GM21367 (cell line): Measurements from ENCODE around the gene SEPTIN11.

ENCODE experiments used
- ATAC-seq: cut with Tn5 transposase; IDR thresholded peaks from one replicate; pipeline ENCODE4 v1.9.1; 2021; ENCODE audit not compliant: unreplicated experiment

Gene SEPTIN11

DNA sequence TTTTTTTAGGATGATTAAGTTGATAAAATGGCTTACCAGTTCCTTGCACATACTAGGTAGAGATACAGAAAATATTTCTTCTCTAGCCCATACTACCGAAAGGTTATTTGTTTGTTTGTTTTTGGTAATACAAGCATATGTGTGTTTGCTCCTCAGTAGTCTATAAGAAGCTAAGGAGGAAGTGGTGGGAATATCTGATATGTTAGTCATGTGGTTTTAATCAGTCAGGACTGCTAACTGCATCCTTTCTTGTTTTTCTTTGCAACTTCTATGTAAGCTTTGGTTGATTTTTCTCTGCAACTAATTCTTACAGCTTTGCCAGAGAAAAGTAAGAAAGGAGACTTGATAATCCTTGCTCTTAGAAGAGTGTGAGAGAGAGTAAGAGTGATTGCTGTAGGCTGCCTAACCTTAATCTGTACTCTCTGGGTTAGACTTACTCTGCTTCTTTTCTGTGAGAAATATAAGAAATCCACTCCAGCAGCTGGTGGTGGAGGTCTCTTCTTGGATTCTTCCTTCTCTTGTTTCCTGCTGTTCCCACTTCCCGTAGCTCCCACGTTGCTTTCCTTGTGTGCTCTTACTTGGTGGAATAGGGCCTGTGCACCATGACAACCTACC lies 28.3 kb downstream of the SEPTIN11 start:
- no peak for ATAC-seq

DNA sequence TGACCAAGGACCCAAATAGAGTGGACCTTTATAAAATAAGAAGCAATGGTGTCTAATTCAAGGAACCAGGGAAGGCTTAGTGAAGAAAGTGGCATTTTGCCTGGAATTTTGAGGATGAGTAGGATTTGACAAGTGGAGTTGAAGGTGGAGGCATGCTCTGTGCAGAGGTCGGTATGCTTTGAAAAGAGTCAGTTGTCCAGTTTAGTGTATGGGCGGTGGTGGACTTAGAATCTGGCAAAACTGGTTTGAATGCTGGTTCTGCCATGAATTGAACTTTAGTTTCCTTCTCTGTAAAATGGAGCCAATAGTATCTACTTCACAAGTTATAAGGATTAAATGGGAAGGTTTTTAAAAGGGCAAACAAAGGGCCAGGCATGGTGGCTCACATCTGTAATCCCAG lies 29.7 kb downstream of the SEPTIN11 start:
- ATAC-seq = no peak

GRCh38 chr4:76980261-76980660 lies 30.7 kb downstream of the SEPTIN11 start:
- no peak for ATAC-seq

DNA sequence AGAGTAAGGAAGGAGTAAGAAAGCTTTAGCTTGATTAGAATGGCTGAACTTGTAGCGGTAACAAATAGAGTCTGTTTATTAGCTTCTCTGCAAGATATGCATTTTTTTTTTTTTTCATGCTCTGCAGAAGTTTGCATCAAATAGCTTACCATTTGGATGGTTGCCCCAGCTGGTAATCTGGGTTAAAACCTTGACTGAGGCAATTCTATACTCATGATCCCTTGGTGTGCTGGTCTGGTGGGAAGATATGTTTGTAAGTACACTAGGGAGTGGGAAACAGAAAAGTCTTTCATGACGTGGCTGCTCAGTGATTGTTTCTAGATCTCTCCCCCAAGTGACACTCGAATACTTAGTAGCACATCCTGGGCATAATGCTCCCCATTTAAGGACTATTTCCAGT lies 32.1 kb downstream of the SEPTIN11 start:
- ATAC-seq = no peak

DNA sequence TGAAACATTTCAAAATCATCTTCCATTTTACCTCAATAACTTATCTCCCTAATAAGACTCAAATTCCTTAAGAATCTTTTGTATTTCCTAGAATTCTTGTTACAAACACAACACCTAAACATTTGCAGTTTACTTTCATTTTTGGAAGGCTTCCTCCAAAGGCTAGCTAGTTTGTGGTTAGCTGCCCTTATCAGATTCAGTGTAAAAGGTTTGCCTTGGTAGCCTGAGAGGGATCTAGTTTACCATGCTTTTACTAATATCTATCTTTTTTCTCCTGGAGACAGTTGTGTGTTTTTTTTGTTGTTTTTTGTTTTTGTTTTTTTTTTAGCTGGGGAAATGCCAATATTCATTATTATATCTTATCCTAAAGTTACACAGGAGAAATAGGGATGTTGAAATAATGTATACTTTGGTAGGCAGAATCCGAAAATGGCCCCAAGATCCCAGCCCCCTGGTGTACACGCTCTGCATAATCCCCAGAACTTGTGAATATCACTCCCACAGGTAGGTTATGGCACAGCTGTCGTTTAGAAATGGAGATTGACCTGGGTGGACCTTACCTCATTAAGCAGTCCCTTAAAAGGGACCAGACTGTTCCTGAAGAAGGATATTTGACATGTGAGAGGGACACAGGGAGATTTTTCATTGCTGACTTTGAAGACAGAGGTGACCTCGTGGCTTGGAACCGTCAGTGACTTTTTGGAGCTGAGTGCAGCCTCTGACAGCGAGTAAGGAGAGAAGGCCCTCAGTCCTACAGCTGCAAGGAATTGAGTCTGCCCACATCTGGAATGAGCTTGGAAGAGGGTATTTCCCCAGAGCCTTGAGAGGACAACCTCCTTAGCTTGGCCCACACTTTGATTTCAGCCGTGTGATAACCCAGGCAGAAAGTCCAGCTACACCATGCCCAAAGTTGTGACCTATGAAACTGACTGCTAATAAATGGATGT lies 33.4 kb downstream of the SEPTIN11 start:
- no peak for ATAC-seq

DNA sequence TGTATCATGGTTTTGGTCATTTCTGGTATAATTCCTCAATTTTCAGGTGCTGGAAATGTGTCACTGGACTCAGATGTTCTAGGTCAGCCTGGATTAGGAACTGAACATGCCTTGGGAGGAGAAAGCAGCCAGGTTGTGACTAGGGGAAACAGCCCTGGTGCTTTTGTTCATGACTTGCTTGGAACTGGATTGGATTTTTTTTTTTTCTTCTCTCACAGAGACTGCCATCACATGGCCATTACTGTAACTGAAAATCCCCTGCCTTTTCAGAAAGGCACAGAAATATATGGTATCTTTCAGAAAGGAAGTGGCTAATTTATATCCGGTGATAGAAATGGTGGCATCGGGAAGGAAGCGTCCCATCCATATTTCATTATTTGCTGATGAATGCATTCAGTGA lies 34.6 kb downstream of the SEPTIN11 start:
- ATAC-seq = peak; percentile 45

- no peak for ATAC-seq
Observed at GRCh38 chr4:76984788-76985211, 35.2 kb downstream of the SEPTIN11 start.

GRCh38 chr4:76987153-76987591 lies 37.6 kb downstream of the SEPTIN11 start:
- ATAC-seq = no peak

DNA sequence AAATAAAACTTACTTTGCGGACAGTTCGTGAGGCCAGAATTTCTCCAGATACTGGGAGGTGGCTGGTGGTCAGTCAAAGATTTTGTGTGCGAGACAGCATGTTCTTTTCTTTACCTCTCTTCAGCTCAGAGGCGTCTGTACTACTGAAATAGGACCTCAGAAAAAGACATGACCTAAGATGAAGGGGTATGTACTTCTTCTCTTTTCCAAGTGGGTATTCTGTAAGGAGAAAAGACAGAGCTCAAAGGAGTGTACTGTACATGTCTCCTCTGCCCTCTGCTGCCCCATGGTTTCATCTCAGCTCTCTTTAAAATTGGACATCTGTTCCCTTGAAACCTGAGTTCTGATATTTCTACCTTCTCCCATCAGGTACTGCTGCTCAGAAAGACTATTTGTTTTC lies 38.1 kb downstream of the SEPTIN11 start:
- ATAC-seq = no peak

DNA sequence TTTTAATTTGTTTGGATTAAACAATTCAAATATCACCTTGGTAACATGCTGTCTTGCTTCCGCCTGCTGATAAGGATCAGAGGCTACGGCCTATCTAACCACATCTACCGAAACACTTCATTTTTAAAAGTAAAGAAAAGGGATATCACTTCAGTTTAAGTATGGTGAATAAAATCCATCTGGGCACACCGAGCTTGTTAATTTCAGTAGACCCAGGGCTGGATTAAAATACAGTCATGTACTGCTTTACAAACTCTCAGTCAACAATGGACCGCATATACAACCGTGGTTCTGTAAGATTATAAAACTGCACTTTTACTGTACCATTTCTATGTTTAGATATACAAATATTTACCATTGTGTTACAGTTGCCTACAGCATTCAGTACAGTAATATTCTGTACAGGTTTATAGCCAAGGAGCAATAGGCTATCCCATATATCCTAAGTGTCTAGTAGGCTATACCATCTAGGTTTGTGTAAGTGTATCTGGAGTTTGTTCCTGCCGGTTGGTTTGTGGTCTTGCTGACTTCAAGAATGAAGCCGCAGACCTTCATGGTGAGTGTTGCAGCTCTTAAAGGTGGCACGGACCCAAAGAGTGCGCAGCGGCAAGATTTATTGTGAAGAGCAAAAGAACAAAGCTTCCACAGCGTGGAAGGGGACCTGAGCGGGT lies 40.0 kb downstream of the SEPTIN11 start:
- ATAC-seq = no peak

DNA sequence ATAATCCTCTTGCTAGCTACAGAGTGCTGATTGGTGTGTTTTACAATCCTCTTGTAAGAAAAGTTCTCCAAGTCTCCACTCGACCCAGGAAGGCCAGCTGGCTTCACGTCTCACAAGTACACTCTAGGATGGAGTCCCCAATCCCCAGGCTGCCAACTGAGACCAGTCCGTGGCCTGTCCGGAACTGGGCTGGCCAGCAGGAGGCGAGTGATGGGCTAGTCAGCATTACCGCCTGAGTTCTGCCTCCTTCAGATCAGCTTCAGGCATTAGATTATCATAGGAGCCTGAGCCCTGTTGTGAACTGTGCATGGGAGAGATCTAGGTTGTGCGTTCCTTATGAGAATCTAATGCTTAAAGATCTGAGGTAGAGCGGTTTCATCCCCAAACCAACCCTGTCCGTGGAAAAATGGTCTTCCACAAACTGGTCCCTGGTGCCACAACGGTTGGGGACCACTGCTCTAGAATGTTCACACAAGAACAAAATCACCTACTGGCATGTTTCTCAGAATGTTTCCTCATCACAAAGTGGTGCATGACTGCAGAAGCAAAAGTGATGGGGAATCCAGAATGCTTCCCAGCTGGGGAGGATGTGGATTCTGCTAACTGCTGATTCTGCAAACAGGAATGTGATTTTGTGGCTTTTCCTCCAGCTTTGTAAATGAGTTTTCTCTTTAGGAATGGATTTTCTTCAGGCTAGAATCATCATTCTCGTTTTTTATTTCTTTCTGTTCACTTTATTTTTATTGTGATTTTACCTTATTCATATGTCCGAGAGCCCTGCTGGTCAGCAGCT lies 40.9 kb downstream of the SEPTIN11 start:
- ATAC-seq = no peak

DNA sequence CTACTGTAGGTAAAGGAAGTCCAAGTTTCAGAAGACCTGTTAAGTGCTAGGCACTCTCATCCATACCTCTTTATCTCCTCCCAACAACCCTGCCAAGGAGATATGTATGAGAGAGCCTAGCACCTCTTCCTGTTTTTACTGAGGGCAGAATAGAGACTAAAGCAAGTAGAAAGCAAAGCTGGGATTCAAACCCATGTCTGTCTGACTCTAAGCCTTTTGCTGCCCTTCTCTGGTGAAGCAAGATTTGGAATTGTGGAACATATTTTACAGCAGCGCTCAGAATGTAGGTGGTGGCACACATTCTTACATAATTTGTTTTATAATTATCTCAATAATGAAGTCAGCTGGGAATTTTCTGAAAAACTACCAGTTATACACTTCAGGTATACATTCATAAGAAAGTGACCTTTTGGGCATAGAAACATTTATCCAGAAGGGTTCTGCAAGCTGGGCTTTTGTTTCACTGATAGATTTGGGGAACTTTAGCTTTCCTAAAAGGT lies 41.7 kb downstream of the SEPTIN11 start:
- ATAC-seq = no peak

DNA sequence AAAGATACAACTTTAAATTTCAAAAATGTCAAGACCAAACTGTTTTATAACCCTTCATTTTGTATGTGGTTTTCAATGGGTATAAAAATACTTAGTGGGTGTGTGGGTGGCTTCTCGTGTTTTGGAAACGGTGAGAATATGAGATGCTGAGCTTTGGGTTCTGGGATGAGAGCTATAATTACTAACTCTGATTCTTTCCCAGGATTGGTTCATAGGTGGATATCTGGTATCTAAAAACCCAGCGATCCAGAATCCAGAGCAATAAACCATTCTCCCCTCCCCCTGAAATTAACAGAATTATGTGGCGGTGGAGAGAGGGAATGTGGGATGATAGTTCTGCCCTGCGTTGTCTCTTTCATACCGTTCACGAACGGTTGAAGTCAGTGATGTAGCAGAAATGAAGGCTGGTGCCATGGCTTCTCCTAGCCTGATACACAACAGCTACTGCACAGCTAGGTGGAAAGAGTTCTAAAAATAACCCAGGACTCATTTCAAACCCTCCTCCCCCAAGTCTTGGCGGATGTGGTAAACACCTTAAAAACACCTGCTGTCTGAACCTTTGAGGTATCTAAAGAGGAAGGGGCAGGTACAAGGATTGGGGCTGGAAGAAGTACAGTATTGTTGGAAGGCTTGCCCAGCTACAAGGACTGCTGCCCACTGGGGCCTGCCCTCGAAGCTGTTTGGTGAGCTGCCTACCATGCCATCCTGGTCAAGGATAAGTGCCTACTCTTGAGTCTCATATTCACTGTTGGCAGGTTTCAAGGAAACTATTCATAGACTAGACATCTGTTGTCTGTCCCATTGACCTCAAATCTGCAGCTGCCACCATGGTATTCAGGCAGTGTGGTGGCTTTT lies 44.5 kb downstream of the SEPTIN11 start:
- peak; percentile 85 for ATAC-seq

- ATAC-seq = no peak
Observed at GRCh38 chr4:76995776-76996175, 46.2 kb downstream of the SEPTIN11 start.

GRCh38 chr4:76996445-76996844 lies 46.9 kb downstream of the SEPTIN11 start:
- no peak for ATAC-seq

DNA sequence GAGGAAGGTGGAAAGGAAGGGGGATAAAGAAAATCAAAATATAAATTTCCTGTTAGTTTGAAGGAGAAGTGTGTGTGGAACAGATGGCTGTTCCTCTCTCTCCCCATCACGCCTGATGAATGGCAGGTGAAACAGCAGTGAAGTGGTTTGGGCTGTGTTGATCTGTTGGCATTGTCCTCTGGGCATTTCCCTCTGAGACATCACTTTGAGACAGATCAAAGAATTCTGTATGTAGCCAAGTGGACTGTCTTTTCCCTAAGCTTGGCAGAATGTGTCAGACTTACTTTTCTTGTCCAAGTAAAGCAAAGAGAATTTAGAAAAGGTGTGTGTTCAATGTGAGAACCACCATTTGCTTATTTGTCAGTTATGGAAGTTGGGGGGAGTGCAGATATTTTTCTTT lies 47.5 kb downstream of the SEPTIN11 start:
- no peak for ATAC-seq

DNA sequence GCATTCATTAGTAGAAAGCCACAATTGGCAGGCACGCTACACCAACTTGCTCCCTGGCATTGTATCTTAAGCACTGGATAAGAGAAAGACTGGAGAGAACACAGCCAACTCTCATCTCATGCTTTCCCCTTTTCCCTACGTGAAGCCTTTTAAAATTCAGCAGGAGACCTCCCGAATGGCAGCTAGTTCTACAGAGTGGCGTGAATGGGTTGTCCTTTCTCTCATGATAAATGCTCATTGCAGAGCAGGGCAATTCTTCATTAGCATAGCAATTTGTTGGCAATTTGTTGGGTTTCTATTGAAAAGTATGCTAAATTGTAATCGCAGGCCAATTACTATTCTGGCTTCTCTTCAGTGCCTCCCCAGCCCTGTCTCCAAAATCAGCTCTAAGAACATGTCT lies 48.0 kb downstream of the SEPTIN11 start:
- ATAC-seq = no peak

GRCh38 chr4:76998251-76998901 lies 48.8 kb downstream of the SEPTIN11 start:
- ATAC-seq = no peak
